Stomach (tissue), 9 donors: Measurements from ENCODE around the gene GNS. TPM values are rescaled to one million over a fixed set of nuclear protein-coding genes. Genes with fewer than 3 reads are reported as not detected.
A peak's percentile ranks its signal among the peaks of the same experiment; 100 is the strongest.

Experiments used
- DNase-seq, 2 donors: peaks; one replicate each; pipeline versions ENCODE4 v3.0.0 to v3.0.0-alpha.2; 2013 to 2019
- H3K27ac ChIP-seq, 5 donors: fragments of 200-600 bp in 4 of 5; sonication (generic) in 4 of 5; one replicate each; pipeline ENCODE4 v1.5.1; 2013 to 2019; ENCODE audit warnings: mild to moderate bottlenecking in 1 of 5, moderate library complexity in 1 of 5
- H3K27me3 ChIP-seq, 3 donors: fragments of 200-600 bp; sonication (generic); one replicate each; pipeline ENCODE4 v1.5.1; 2017 to 2019; ENCODE audit warnings: mixed run types in 1 of 3
- H3K36me3 ChIP-seq, 4 donors: fragments of 200-600 bp; sonication (generic); 1 replicate in 3 of 4; 2 replicates in 1 of 4; pipeline ENCODE4 v1.5.1; 2016 to 2019
- H3K4me1 ChIP-seq, 4 donors: fragments of 200-600 bp; sonication (generic); one replicate each; pipeline ENCODE4 v1.5.1; 2016 to 2019
- H3K4me3 ChIP-seq, 4 donors: fragments of 200-600 bp; sonication (generic) in 3 of 4; one replicate each; pipeline ENCODE4 v1.5.1; 2016 to 2019; ENCODE audit warnings: mild to moderate bottlenecking in 1 of 4
- H3K9me3 ChIP-seq, 4 donors: fragments of 200-600 bp; sonication (generic); one replicate each; pipeline ENCODE4 v1.5.1; 2016 to 2019
- CTCF ChIP-seq, 7 experiments: fragments of 450-650 bp in 4 of 7; fragments of 200-600 bp in 3 of 7; sonication (generic) in 3 of 7; IDR thresholded peaks; one replicate each; pipeline ENCODE4 v1.5.1; 2016 to 2019; ENCODE audit warnings: antibody characterized with exemption in 7 of 7, control low read depth in 2 of 7, mild to moderate bottlenecking in 1 of 7
- EP300 ChIP-seq: sonication (generic); formaldehyde crosslinking; IDR thresholded peaks from one replicate; pipeline ENCODE4 v1.6.1; 2017; ENCODE audit warnings: antibody characterized with exemption
- POLR2A ChIP-seq, 4 donors: fragments of 450-650 bp; IDR thresholded peaks; one replicate each; pipeline ENCODE4 v1.6.1; 2016; ENCODE audit warnings: antibody characterized with exemption in 4 of 4, control low read depth in 2 of 4, mild to moderate bottlenecking in 1 of 4, moderate library complexity in 1 of 4
- POLR2AphosphoS5 ChIP-seq, 3 donors: sonication (generic); formaldehyde crosslinking; IDR thresholded peaks; one replicate each; pipeline ENCODE4 v1.6.1; 2016; ENCODE audit warnings: antibody characterized with exemption in 3 of 3
- WGBS, 5 donors: extraction: QIAGEN DNeasy Blood & Tissue Kit in 3 of 5; methylation state at CpG; one replicate each; pipeline versions ENCODE4 v1.1.5 to v1.1.7; 2013 to 2018; 5-methylcytosine and 5-hydroxymethylcytosine counted together
- intact Hi-C: fragments of 100-400 bp; cut with DNase I; formaldehyde crosslinking; loops from one replicate; pipeline ENCODE4 v1.15.1; 2023; ENCODE audit warnings: low total_unique reads
- polyA plus RNA-seq, 3 donors: library from polyadenylated mRNA; stranded (reverse); fragments of 200-250 nt; gene quantifications; one replicate each; pipeline ENCODE4 v1.2.3, GENCODE V29; 2013
- total RNA-seq, 5 donors: library from RNA; depleted of rRNA; stranded (reverse); fragments of >200 nt; gene quantifications; one replicate each; pipeline versions ENCODE4 v1.1.0 to v1.2.3, GENCODE V29; 2014 to 2016
- donor health status: healthy with polysubstance abuse.
- donor health status: Bipolar disorder and iron deficiency.
- donor health status: healthy.

GNS gene
- total and polyA plus RNA-seq, 8 donors = 9.6 to 114 (median 30.3) TPM

GRCh38 chr12:64723630-64724029 lies 35.6 kb downstream of the GNS start:
- Histone ChIP-seq H3K27me3 (no peaks in the 10 kb centered on the region), H3K4me3 (no peak overlapping the region), H3K4me1 (no peaks in the 10 kb centered on the region), H3K27ac (no peak overlapping the region), H3K36me3 (peaks cover 37 to 94% (median 91%) of the 10 kb centered on the region in 4 donors), H3K9me3 (no peaks in the 10 kb centered on the region)
- intact Hi-C loops = no loop called here
- TF ChIP-seq POLR2AphosphoS5 (IDR thresholded peaks at IDR 0.05) = no peak
- no peak for DNase-seq
- WGBS, 5 donors = 87 to 95% (median 93%) methylated on average over 2 of the region's 2 CpGs

- WGBS, 5 donors = 89 to 97% (median 95%) methylated on average over 4 of the region's 4 CpGs
Observed at GRCh38 chr12:64722835-64723234, 36.4 kb downstream of the GNS start.

GRCh38 chr12:64720884-64721283 lies 38.3 kb downstream of the GNS start:
- TF ChIP-seq POLR2A (IDR thresholded peaks at IDR 0.05) (no peak), POLR2AphosphoS5 (IDR thresholded peaks at IDR 0.05) (no peak), EP300 (no peak), CTCF (IDR thresholded peaks at IDR 0.05) (no peak)
- H3K27me3 ChIP-seq = no peaks in the 10 kb centered on the region
- WGBS, 5 donors = 91 to 100% (median 98%) methylated on average over 1 of the region's 1 CpG
- peaks cover 47 to 97% (median 93%) of the 10 kb centered on the region in 4 donors for H3K36me3 ChIP-seq
- DNase-seq = no peak
- H3K4me3 ChIP-seq = no peak overlapping the region
- intact Hi-C loops = no loop called here
- no peaks in the 10 kb centered on the region for H3K9me3 ChIP-seq
- no peak overlapping the region for H3K27ac ChIP-seq
- H3K4me1 ChIP-seq = no peaks in the 10 kb centered on the region

More at GRCh38 chr12:64722835-64723234, 36.4 kb downstream of the GNS start:
- no peaks in the 10 kb centered on the region for H3K27me3 ChIP-seq
- H3K9me3 ChIP-seq = no peaks in the 10 kb centered on the region
- no peak overlapping the region for H3K4me3 ChIP-seq
- H3K4me1 ChIP-seq = no peaks in the 10 kb centered on the region
- no peak overlapping the region for H3K27ac ChIP-seq
- DNase-seq = no peak
- peaks cover 37 to 94% (median 88%) of the 10 kb centered on the region in 4 donors for H3K36me3 ChIP-seq
- TF ChIP-seq POLR2A (IDR thresholded peaks at IDR 0.05) = no peak
- no peak for TF ChIP-seq POLR2AphosphoS5 (IDR thresholded peaks at IDR 0.05)
- no peak for TF ChIP-seq EP300
- TF ChIP-seq CTCF (IDR thresholded peaks at IDR 0.05) = no peak
- intact Hi-C loops = no loop called here

GRCh38 chr12:64718649-64719048 lies 40.6 kb downstream of the GNS start:
- no peaks in the 10 kb centered on the region for H3K27me3 ChIP-seq
- WGBS, 5 donors = 71 to 92% (median 86%) methylated on average over 1 of the region's 1 CpG
- TF ChIP-seq CTCF (IDR thresholded peaks at IDR 0.05) = no peak
- no peaks in the 10 kb centered on the region for H3K4me1 ChIP-seq
- no peak overlapping the region for H3K4me3 ChIP-seq
- intact Hi-C loops = no loop called here
- DNase-seq = no peak
- H3K27ac ChIP-seq = peak overlapping the region in 1 of 5 donors; percentile 26
- H3K9me3 ChIP-seq = no peaks in the 10 kb centered on the region
- peaks cover 49 to 97% (median 93%) of the 10 kb centered on the region in 4 donors for H3K36me3 ChIP-seq

- intact Hi-C loops = no loop called here
- H3K4me1 ChIP-seq = peaks cover 0 to 7% (median 2%) of the 10 kb centered on the region in 4 donors
- DNase-seq = no peak
- TF ChIP-seq POLR2A (IDR thresholded peaks at IDR 0.05) (no peak), CTCF (IDR thresholded peaks at IDR 0.05) (no peak), POLR2AphosphoS5 (IDR thresholded peaks at IDR 0.05) (no peak), EP300 (no peak)
- H3K27me3 ChIP-seq = no peaks in the 10 kb centered on the region
- 91 to 99% (median 94%) methylated on average over 6 of the region's 6 CpGs for WGBS, 5 donors
- H3K27ac ChIP-seq = no peak overlapping the region
- no peak overlapping the region for H3K4me3 ChIP-seq
- peaks cover 41 to 89% (median 78%) of the 10 kb centered on the region in 4 donors for H3K36me3 ChIP-seq
- H3K9me3 ChIP-seq = no peaks in the 10 kb centered on the region
Observed at GRCh38 chr12:64716839-64717455, 42.3 kb downstream of the GNS start.
